H1 (cell line): ENCODE results near the gene CCDC178. TPM values are rescaled to one million over a fixed set of nuclear protein-coding genes. Genes with fewer than 3 reads are reported as not detected.

Source experiments
- CTCF ChIA-PET: fragments of 300-600 bp; sonication (Branson Sonifier 250); formaldehyde crosslinking; loops from one replicate; lab custom pipeline; 2021; ENCODE audit not compliant: partially characterized antibody; lab: Charles Lee
- POLR2A ChIA-PET: fragments of 300-600 bp; sonication (Branson Sonifier 250); formaldehyde crosslinking; loops from one replicate; lab custom pipeline; 2021; ENCODE audit warnings: inconsistent platforms; ENCODE audit not compliant: partially characterized antibody; lab: Charles Lee
- DNase-seq, 2 experiments: peaks; one replicate each; pipeline versions ENCODE4 v3.0.0 to v3.0.0-alpha.2; 2010 to 2022; ENCODE audit warnings: low spot score in 2 of 2, low read depth in 1 of 2, mixed read lengths in 1 of 2
- FAIRE-seq: peaks from 2 replicates; lab custom pipeline; 2011; peaks lifted over from hg19 to GRCh38; lab: Jason Lieb, UNC
- H2AFZ ChIP-seq: 2 replicates; pipeline ENCODE4 v1.8.1; 2012; ENCODE audit warnings: low read length, inconsistent platforms
- H2AK5ac ChIP-seq: 2 replicates; pipeline ENCODE4 v1.6.1; 2013; ENCODE audit warnings: low read depth, low read length
- H2BK120ac ChIP-seq: replicated peaks from 2 replicates; pipeline ENCODE3; 2013; ENCODE audit warnings: low read depth, low read length, inconsistent platforms
- H2BK12ac ChIP-seq: 2 replicates; pipeline ENCODE4 v1.6.1; 2013; ENCODE audit warnings: low read depth, low read length
- H2BK15ac ChIP-seq: 2 replicates; pipeline ENCODE4 v1.6.1; 2013; ENCODE audit warnings: low read length
- H2BK20ac ChIP-seq: 2 replicates; pipeline ENCODE4 v1.6.1; 2013; ENCODE audit warnings: low read length
- H2BK5ac ChIP-seq: 2 replicates; pipeline ENCODE4 v1.6.1; 2013; ENCODE audit warnings: low read depth, low read length
- H3K14ac ChIP-seq: 2 replicates; pipeline ENCODE4 v1.6.1; 2013; ENCODE audit warnings: inconsistent platforms; ENCODE audit not compliant: insufficient read length
- H3K18ac ChIP-seq: 2 replicates; pipeline ENCODE4 v1.6.1; 2013; ENCODE audit warnings: low read length; ENCODE audit errors: extremely low read depth
- H3K23ac ChIP-seq: 2 replicates; pipeline ENCODE4 v1.6.1; 2013; ENCODE audit warnings: inconsistent platforms; ENCODE audit not compliant: insufficient read length
- H3K23me2 ChIP-seq: 2 replicates; pipeline ENCODE4 v1.6.1; 2013; ENCODE audit warnings: low read depth, low read length
- H3K27ac ChIP-seq: 2 replicates; pipeline ENCODE4 v1.6.1; 2011; ENCODE audit warnings: low read depth, low read length, inconsistent platforms
- H3K27me3 ChIP-seq, 4 experiments: replicated peaks in 1 of 4; 1 replicate in 1 of 4; 2 replicates in 3 of 4; pipeline versions ENCODE4 v1.6.1 to v1.8.1; 2011 to 2013; ENCODE audit warnings: low read length in 3 of 4, mild to moderate bottlenecking in 3 of 4, inconsistent platforms in 2 of 4, mixed read lengths in 2 of 4, moderate library complexity in 1 of 4; ENCODE audit not compliant: control insufficient read depth in 3 of 4, insufficient read depth in 3 of 4; ENCODE audit errors: extremely low read depth in 1 of 4
- H3K36me3 ChIP-seq, 4 experiments: 2 replicates each; pipeline versions ENCODE4 v1.6.1 to v1.8.1; 2011 to 2013; ENCODE audit warnings: mild to moderate bottlenecking in 4 of 4, low read length in 3 of 4, moderate library complexity in 2 of 4, control low read depth in 1 of 4, inconsistent platforms in 1 of 4; ENCODE audit not compliant: insufficient read depth in 4 of 4, control insufficient read depth in 2 of 4
- H3K4ac ChIP-seq: replicated peaks from 2 replicates; pipeline ENCODE3; 2013; ENCODE audit warnings: low read length, low read depth, mixed read lengths, inconsistent platforms; ENCODE audit not compliant: insufficient read length
- H3K4me1 ChIP-seq, 4 experiments: replicated peaks in 1 of 4; 1 replicate in 1 of 4; 2 replicates in 3 of 4; pipeline versions ENCODE4 v1.6.1 to v1.8.1; 2011 to 2013; ENCODE audit warnings: low read length in 3 of 4, inconsistent platforms in 2 of 4, mixed read lengths in 1 of 4; ENCODE audit not compliant: insufficient read depth in 4 of 4, control insufficient read depth in 3 of 4
- H3K4me2 ChIP-seq, 2 experiments: 2 replicates each; pipeline versions ENCODE4 v1.6.1 to v1.8.1; 2011 to 2013; ENCODE audit warnings: low read depth in 2 of 2, low read length in 2 of 2, control low read depth in 1 of 2, inconsistent platforms in 1 of 2, mild to moderate bottlenecking in 1 of 2; ENCODE audit not compliant: insufficient read depth in 1 of 2
- H3K4me3 ChIP-seq, 4 experiments: fragments of 200-600, 300-600 bp in 1 of 4; sonication (generic), shearing (Covaris generic), sonication (Bioruptor Twin) in 1 of 4; 2 replicates each; pipeline versions ENCODE4 v1.5.1 to v1.8.1; 2011 to 2016; ENCODE audit warnings: low read length in 4 of 4, low read depth in 3 of 4, control low read depth in 2 of 4, inconsistent platforms in 2 of 4, mild to moderate bottlenecking in 2 of 4, mixed read lengths in 1 of 4, moderate library complexity in 1 of 4; ENCODE audit not compliant: insufficient read depth in 2 of 4; ENCODE audit errors: extremely low read depth in 1 of 4
- H3K56ac ChIP-seq: replicated peaks from 2 replicates; pipeline ENCODE3; 2013; ENCODE audit warnings: low read depth, mild to moderate bottlenecking, mixed read lengths, low read length, inconsistent platforms; ENCODE audit not compliant: insufficient read length
- H3K79me1 ChIP-seq: 2 replicates; pipeline ENCODE4 v1.6.1; 2013; ENCODE audit warnings: low read depth, low read length, control low read depth
- H3K79me2 ChIP-seq, 2 experiments: 2 replicates each; pipeline versions ENCODE4 v1.6.1 to v1.8.1; 2012 to 2013; ENCODE audit warnings: low read length in 2 of 2, mild to moderate bottlenecking in 2 of 2, inconsistent platforms in 1 of 2; ENCODE audit not compliant: insufficient read depth in 2 of 2, control insufficient read depth in 1 of 2
- H3K9ac ChIP-seq, 4 experiments: replicated peaks in 1 of 4; 1 replicate in 1 of 4; 2 replicates in 3 of 4; pipeline versions ENCODE4 v1.6.1 to v1.8.1; 2011 to 2013; ENCODE audit warnings: low read depth in 3 of 4, low read length in 3 of 4, control low read depth in 2 of 4, mild to moderate bottlenecking in 2 of 4, moderate library complexity in 2 of 4, inconsistent platforms in 1 of 4; ENCODE audit errors: extremely low read depth in 1 of 4
- H3K9me3 ChIP-seq, 2 experiments: 2 replicates each; pipeline versions ENCODE4 v1.6.1 to v1.8.1; 2012 to 2013; ENCODE audit warnings: mild to moderate bottlenecking in 2 of 2, moderate library complexity in 2 of 2, control low read depth in 1 of 2, inconsistent platforms in 1 of 2, low read depth in 1 of 2, low read length in 1 of 2, mixed read lengths in 1 of 2; ENCODE audit not compliant: insufficient read depth in 2 of 2
- H4K20me1 ChIP-seq, 2 experiments: replicated peaks in 1 of 2; 2 replicates each; pipeline versions ENCODE3 to v1.8.1; 2011 to 2013; ENCODE audit warnings: inconsistent platforms in 2 of 2, low read length in 2 of 2, mild to moderate bottlenecking in 1 of 2; ENCODE audit not compliant: insufficient read depth in 2 of 2, control insufficient read depth in 1 of 2
- H4K5ac ChIP-seq: 2 replicates; pipeline ENCODE4 v1.6.1; 2013; ENCODE audit warnings: low read length, low read depth, mixed read lengths, inconsistent platforms; ENCODE audit not compliant: insufficient read length
- H4K8ac ChIP-seq: 2 replicates; pipeline ENCODE4 v1.8.0; 2013; ENCODE audit warnings: mild to moderate bottlenecking, moderate library complexity, low read length, inconsistent platforms; ENCODE audit not compliant: insufficient read depth; ENCODE audit errors: extremely low read depth
- H4K91ac ChIP-seq: replicated peaks from 2 replicates; pipeline ENCODE3; 2013; ENCODE audit warnings: low read length, mixed read lengths, inconsistent platforms; ENCODE audit not compliant: insufficient read length
- CBX5 ChIP-seq: fragments of 300-800, 300-1000 bp; sonication (generic); IDR thresholded peaks from 2 replicates; pipeline ENCODE4 v1.7.1; 2016; ENCODE audit warnings: antibody characterized with exemption, low read length, low read depth
- GABPA ChIP-seq: IDR thresholded peaks from 2 replicates; pipeline ENCODE4 v1.6.1; 2011; ENCODE audit warnings: mild to moderate bottlenecking, low read length, moderate library complexity, borderline replicate concordance; ENCODE audit not compliant: insufficient read depth
- KDM4A ChIP-seq: IDR thresholded peaks from one replicate; pipeline ENCODE4 v1.7.1; 2012; ENCODE audit warnings: low read depth, mild to moderate bottlenecking, moderate library complexity, low read length, inconsistent platforms; ENCODE audit not compliant: severe bottlenecking
- NANOG ChIP-seq: IDR thresholded peaks from 2 replicates; pipeline ENCODE4 v1.6.1; 2011; ENCODE audit warnings: low read length, low read depth, mild to moderate bottlenecking, inconsistent platforms; ENCODE audit not compliant: insufficient read depth, poor library complexity, severe bottlenecking
- RAD21 ChIP-seq, 2 experiments: IDR thresholded peaks in 1 of 2; conservative IDR thresholded peaks in 1 of 2; 2 replicates each; pipeline ENCODE4 v1.6.1; 2011; ENCODE audit warnings: low read depth in 2 of 2, low read length in 2 of 2, improper control_type of control experiment in 1 of 2, inconsistent platforms in 1 of 2, mild to moderate bottlenecking in 1 of 2, moderate library complexity in 1 of 2
- RBBP5 ChIP-seq: IDR thresholded peaks from 2 replicates; pipeline ENCODE4 v1.7.1; 2012; ENCODE audit warnings: low read depth, mild to moderate bottlenecking, inconsistent platforms, low read length, moderate library complexity, borderline replicate concordance
- RXRA ChIP-seq: IDR thresholded peaks from 2 replicates; pipeline ENCODE4 v1.6.1; 2011; ENCODE audit warnings: low read depth, mild to moderate bottlenecking, low read length, moderate library complexity; ENCODE audit not compliant: insufficient read depth
- ZNF274 ChIP-seq: IDR thresholded peaks from 2 replicates; pipeline ENCODE4 v1.7.0; 2012; ENCODE audit warnings: low read length, borderline replicate concordance; ENCODE audit errors: extremely low read depth
- WGBS, 2 experiments: shearing (Covaris generic) in 1 of 2; methylation state at CpG; one replicate each; pipeline versions ENCODE4 v1.1.6 to v1.1.7; 2013 to 2015; ENCODE audit warnings: low lambda C conversion rate in 2 of 2, mixed read lengths in 2 of 2, inconsistent platforms in 1 of 2, low coverage in 1 of 2, missing lambda C conversion rate in 1 of 2; ENCODE audit not compliant: insufficient replicate concordance in 2 of 2, insufficient coverage in 1 of 2, insufficient read length in 1 of 2; ENCODE audit errors: extremely low coverage in 1 of 2, missing lambda C conversion rate in 1 of 2; 5-methylcytosine and 5-hydroxymethylcytosine counted together
- polyA plus RNA-seq, 7 experiments: library from polyadenylated mRNA; depleted of rRNA in 3 of 7; stranded (reverse) in 5 of 7; unstranded in 2 of 7; fragments of >200 nt in 5 of 7; fragments of 200-250 nt in 2 of 7; gene quantifications; 1 replicate in 5 of 7; 2 replicates in 1 of 7; 4 replicates in 1 of 7; pipeline versions ENCODE4 v1.2.1 to v1.2.3, GENCODE V29; 2011 to 2013; ENCODE audit warnings: missing spikeins in 2 of 7, mixed read lengths in 2 of 7
- total RNA-seq: library from RNA; stranded (reverse); fragmentation: NEBNext Ultra II Directional; extraction: Animal tissue kit (Norgen Biotek cat#: 25700); gene quantifications from 2 replicates; pipeline ENCODE4 v1.2.1, GENCODE V29; 2021

The CCDC178 gene
- total and polyA plus RNA-seq, 2 of the 8 experiments (the other 6 are each of a cell fraction or from before 2014, with no cell fraction given): not detected

- ChIA-PET CTCF (no interaction called here), POLR2A (no interaction called here)
- H3K4ac ChIP-seq: no peak overlapping the region
- H2AK5ac ChIP-seq: no peak overlapping the region
- DNase-seq: no peak
- no peak overlapping the region for H4K8ac ChIP-seq
- H3K14ac ChIP-seq: no peak overlapping the region
- H4K20me1 ChIP-seq: no peaks in the 10 kb centered on the region
- H3K79me1 ChIP-seq: no peaks in the 10 kb centered on the region
- H3K4me1 ChIP-seq: no peaks in the 10 kb centered on the region
- no peak overlapping the region for H2BK5ac ChIP-seq
- no peak overlapping the region for H4K5ac ChIP-seq
- H3K23me2 ChIP-seq: no peaks in the 10 kb centered on the region
- no peak overlapping the region for H2BK120ac ChIP-seq
- H3K56ac ChIP-seq: no peak overlapping the region
- no peak overlapping the region for H3K4me3 ChIP-seq
- no peak overlapping the region for H3K18ac ChIP-seq
- no peak overlapping the region for H3K27ac ChIP-seq
- H4K91ac ChIP-seq: no peak overlapping the region
- H3K23ac ChIP-seq: no peak overlapping the region
- no peak overlapping the region for H2BK20ac ChIP-seq
- FAIRE-seq: no peak
- H2AFZ ChIP-seq: no peak overlapping the region
- no peaks in the 10 kb centered on the region for H3K9me3 ChIP-seq
- no peak overlapping the region for H2BK12ac ChIP-seq
- no peak overlapping the region for H2BK15ac ChIP-seq
- H3K27me3 ChIP-seq: no peaks in the 10 kb centered on the region
- no peak overlapping the region for H3K4me2 ChIP-seq
- 88% methylated on average over 1 of the region's 1 CpG; no CpG with 5 or more reads in 1 of the 2 experiments for WGBS, 2 experiments
- no peak for TF ChIP-seq ZNF274
- TF ChIP-seq RAD21 (IDR thresholded peaks at IDR 0.05 in 1 of 2, conservative IDR thresholded peaks at IDR 0.05 in 1 of 2; ENCODE audit: low read depth in 2 of 2, low read length in 2 of 2): no peak
- TF ChIP-seq GABPA: no peak
- no peak for TF ChIP-seq CBX5
- no peak for TF ChIP-seq RBBP5
- no peak for TF ChIP-seq RXRA
- TF ChIP-seq NANOG: no peak
- TF ChIP-seq KDM4A: no peak
- H3K9ac ChIP-seq: no peak overlapping the region
- H3K79me2 ChIP-seq: no peaks in the 10 kb centered on the region
- no peaks in the 10 kb centered on the region for H3K36me3 ChIP-seq
Observed at GRCh38 chr18:33270297-33270696, 170.2 kb downstream of the CCDC178 start.
